Lung (tissue), 12 donors: ENCODE measurements around the gene MAP3K7. TPM values are rescaled to one million over a fixed set of nuclear protein-coding genes. Genes with fewer than 3 reads are reported as not detected.

Experiments
- ATAC-seq: fragments of 200-7000 bp; cut with Tn5 transposase; one replicate; pipeline ENCODE4 v1.9.1; 2020; ENCODE audit warnings: moderate number of reproducible peaks; ENCODE audit not compliant: insufficient read depth, low FRiP score
- DNase-seq, 3 donors: peaks; one replicate each; pipeline ENCODE4 v3.0.0-alpha.2; 2013 to 2017
- H3K27ac ChIP-seq, 2 donors: one replicate each; pipeline ENCODE4 v1.5.1; 2013; ENCODE audit warnings: mild to moderate bottlenecking in 2 of 2, moderate library complexity in 2 of 2, control low read depth in 1 of 2, inconsistent platforms in 1 of 2, low read depth in 1 of 2, low read length in 1 of 2
- H3K27me3 ChIP-seq, 3 donors: one replicate each; pipeline ENCODE4 v1.5.1; 2013; ENCODE audit warnings: low read length in 2 of 3; ENCODE audit not compliant: control insufficient read depth in 3 of 3, insufficient read depth in 3 of 3
- H3K36me3 ChIP-seq, 4 donors: one replicate each; pipeline ENCODE4 v1.5.1; 2013; ENCODE audit warnings: low read length in 4 of 4, mild to moderate bottlenecking in 1 of 4, moderate library complexity in 1 of 4; ENCODE audit not compliant: control insufficient read depth in 4 of 4, insufficient read depth in 4 of 4
- H3K4me1 ChIP-seq, 5 donors: one replicate each; pipeline ENCODE4 v1.5.1; 2013; ENCODE audit warnings: low read length in 5 of 5, mild to moderate bottlenecking in 2 of 5, moderate library complexity in 1 of 5; ENCODE audit not compliant: control insufficient read depth in 5 of 5, insufficient read depth in 5 of 5
- H3K4me3 ChIP-seq: one replicate; pipeline ENCODE4 v1.5.1; 2013; ENCODE audit warnings: mild to moderate bottlenecking, control low read depth, moderate library complexity
- H3K9ac ChIP-seq, 2 donors: one replicate each; pipeline ENCODE4 v1.5.1; 2013; ENCODE audit warnings: low read length in 2 of 2, control low read depth in 1 of 2; ENCODE audit not compliant: insufficient read depth in 1 of 2
- H3K9me3 ChIP-seq, 4 donors: one replicate each; pipeline ENCODE4 v1.5.1; 2013; ENCODE audit warnings: low read length in 3 of 4, mild to moderate bottlenecking in 1 of 4, moderate library complexity in 1 of 4; ENCODE audit not compliant: control insufficient read depth in 4 of 4, insufficient read depth in 3 of 4
- WGBS, 2 donors: extraction: QIAGEN DNeasy Blood & Tissue Kit; methylation state at CpG; one replicate each; pipeline ENCODE4 v1.1.7; 2013; 5-methylcytosine and 5-hydroxymethylcytosine counted together
- polyA plus RNA-seq, 2 donors: library from polyadenylated mRNA; stranded (reverse); fragments of 200-250 nt; gene quantifications; one replicate each; pipeline ENCODE4 v1.2.1, GENCODE V29; 2013
- total RNA-seq, 2 donors: library from RNA; depleted of rRNA in 1 of 2; stranded (reverse); fragments of >200 nt in 1 of 2; gene quantifications; one replicate each; pipeline ENCODE4 v1.2.1, GENCODE V29; 2014 to 2021
- TF ChIP-seq, protein P1 (sequence below): IDR thresholded peaks from 2 replicates; pipeline ENCODE4 v1.5.1; 2012; ENCODE audit warnings: mild to moderate bottlenecking; ENCODE audit errors: control extremely low read depth, extremely low read depth
- donor health status: control.
- donor health status: control.
- donor health status: Bipolar disorder and iron deficiency.
- donor health status: healthy.
- donor health status: DM: yes; HTN: yes; CAD: no.

MAP3K7 gene
- total and polyA plus RNA-seq, 4 donors, result 10.5 to 45.8 (median 15.7) TPM

GRCh38 chr6:90508753-90509152 is 78.1 kb downstream of the MAP3K7 start:
- H3K9me3 ChIP-seq, result peaks cover 0 to 2% (median 0%) of the 10 kb centered on the region in 4 donors
- TF ChIP-seq, protein P1, sequence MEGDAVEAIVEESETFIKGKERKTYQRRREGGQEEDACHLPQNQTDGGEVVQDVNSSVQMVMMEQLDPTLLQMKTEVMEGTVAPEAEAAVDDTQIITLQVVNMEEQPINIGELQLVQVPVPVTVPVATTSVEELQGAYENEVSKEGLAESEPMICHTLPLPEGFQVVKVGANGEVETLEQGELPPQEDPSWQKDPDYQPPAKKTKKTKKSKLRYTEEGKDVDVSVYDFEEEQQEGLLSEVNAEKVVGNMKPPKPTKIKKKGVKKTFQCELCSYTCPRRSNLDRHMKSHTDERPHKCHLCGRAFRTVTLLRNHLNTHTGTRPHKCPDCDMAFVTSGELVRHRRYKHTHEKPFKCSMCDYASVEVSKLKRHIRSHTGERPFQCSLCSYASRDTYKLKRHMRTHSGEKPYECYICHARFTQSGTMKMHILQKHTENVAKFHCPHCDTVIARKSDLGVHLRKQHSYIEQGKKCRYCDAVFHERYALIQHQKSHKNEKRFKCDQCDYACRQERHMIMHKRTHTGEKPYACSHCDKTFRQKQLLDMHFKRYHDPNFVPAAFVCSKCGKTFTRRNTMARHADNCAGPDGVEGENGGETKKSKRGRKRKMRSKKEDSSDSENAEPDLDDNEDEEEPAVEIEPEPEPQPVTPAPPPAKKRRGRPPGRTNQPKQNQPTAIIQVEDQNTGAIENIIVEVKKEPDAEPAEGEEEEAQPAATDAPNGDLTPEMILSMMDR, result no peak
- H3K4me3 ChIP-seq, result no peak overlapping the region
- DNase-seq, result no peak
- ATAC-seq, result no peak
- H3K36me3 ChIP-seq, result peaks cover 0 to 16% (median 6%) of the 10 kb centered on the region in 4 donors
- H3K27ac ChIP-seq, result no peak overlapping the region
- WGBS, 2 donors, result 83 to 86% methylated on average over 5 of the region's 5 CpGs
- H3K9ac ChIP-seq, result no peak overlapping the region
- H3K27me3 ChIP-seq, result no peaks in the 10 kb centered on the region
- H3K4me1 ChIP-seq, result no peaks in the 10 kb centered on the region

GRCh38 chr6:90502866-90503407 is 83.9 kb downstream of the MAP3K7 start:
- WGBS, 2 donors, result 72 to 87% methylated on average over 3 of the region's 3 CpGs
- ATAC-seq, result no peak
- DNase-seq, result no peak

GRCh38 chr6:90502381-90502780 is 84.5 kb downstream of the MAP3K7 start:
- DNase-seq, result no peak
- peaks cover 0 to 4% (median 0%) of the 10 kb centered on the region in 5 donors for H3K4me1 ChIP-seq
- no peak for ATAC-seq
- 86 to 88% methylated on average over 3 of the region's 3 CpGs for WGBS, 2 donors
- H3K27ac ChIP-seq, result no peak overlapping the region
- no peaks in the 10 kb centered on the region for H3K9me3 ChIP-seq
- TF ChIP-seq, protein P1, result no peak
- H3K27me3 ChIP-seq, result no peaks in the 10 kb centered on the region
- H3K4me3 ChIP-seq, result no peak overlapping the region
- H3K36me3 ChIP-seq, result no peaks in the 10 kb centered on the region
- H3K9ac ChIP-seq, result no peak overlapping the region

More at GRCh38 chr6:90502866-90503407, 83.9 kb downstream of the MAP3K7 start:
- Histone ChIP-seq H3K27me3 (no peaks in the 10 kb centered on the region), H3K27ac (no peak overlapping the region), H3K4me1 (peaks cover 0 to 4% (median 0%) of the 10 kb centered on the region in 5 donors), H3K9me3 (no peaks in the 10 kb centered on the region), H3K9ac (no peak overlapping the region), H3K4me3 (no peak overlapping the region), H3K36me3 (no peaks in the 10 kb centered on the region)
- TF ChIP-seq, protein P1, result no peak

DNA sequence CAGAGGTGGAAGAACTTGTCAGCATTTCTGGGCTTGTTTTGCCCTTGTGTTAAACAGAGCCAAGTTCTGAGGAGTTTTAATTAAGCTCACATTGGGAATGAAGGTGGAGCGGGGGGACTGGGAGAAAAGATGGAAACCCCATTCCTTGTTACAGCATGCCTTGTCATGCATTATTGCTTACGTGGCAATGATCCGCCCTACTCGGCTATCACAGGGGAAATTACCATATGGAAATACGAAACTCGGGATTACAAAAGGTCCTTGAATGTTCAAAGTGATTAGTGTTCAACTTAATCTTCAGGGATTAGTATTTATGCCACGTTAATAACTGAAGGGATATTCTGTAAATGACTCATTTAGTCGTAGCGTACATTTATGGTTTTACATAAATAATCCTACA is 86.4 kb downstream of the MAP3K7 start:
- H3K27ac ChIP-seq, result no peak overlapping the region
- no peaks in the 10 kb centered on the region for H3K9me3 ChIP-seq
- no peaks in the 10 kb centered on the region for H3K27me3 ChIP-seq
- H3K9ac ChIP-seq, result no peak overlapping the region
- 86% methylated on average over 9 of the region's 9 CpGs for WGBS, 2 donors
- H3K36me3 ChIP-seq, result no peaks in the 10 kb centered on the region
- DNase-seq (no peak), ATAC-seq (no peak)
- TF ChIP-seq, protein P1, result no peak
- H3K4me1 ChIP-seq, result peaks cover 0 to 4% (median 0%) of the 10 kb centered on the region in 5 donors
- H3K4me3 ChIP-seq, result no peak overlapping the region
